Measurements from ENCODE around the gene MPG. TPM values are rescaled to one million over a fixed set of nuclear protein-coding genes. Genes with fewer than 3 reads are reported as not detected.

The MPG gene
- total and polyA plus RNA-seq, 2 of the 8 experiments (the other 6 are each of a cell fraction or from before 2014, with no cell fraction given): 37.6 to 83.7 TPM

GRCh38 chr16:106623-107324 is 28.7 kb downstream of the MPG start:
- peak; percentile 93 for FAIRE-seq
- H3K9ac ChIP-seq (replicated peaks in 1 of 4; ENCODE audit: extremely low read depth in 1 of 4, low read depth in 3 of 4, low read length in 3 of 4): no peak overlapping the region

More at GRCh38 chr16:106623-107324, 28.7 kb downstream of the MPG start:
- 52% methylated on average over 6 of the region's 6 CpGs; no CpG with 5 or more reads in 1 of the 2 experiments for WGBS, 2 experiments (ENCODE audit: extremely low coverage in 1 of 2, insufficient coverage in 1 of 2, insufficient read length in 1 of 2, insufficient replicate concordance in 2 of 2, low coverage in 1 of 2, low lambda C conversion rate in 2 of 2, missing lambda C conversion rate in 1 of 2)
- peaks cover 0 to 4% of the 10 kb centered on the region in 2 experiments for H4K20me1 ChIP-seq (replicated peaks in 1 of 2; ENCODE audit: control insufficient read depth in 1 of 2, insufficient read depth in 2 of 2, low read length in 2 of 2)
- no peak overlapping the region; the same call in 1 of the 2 replicates for H3K18ac ChIP-seq (ENCODE audit: extremely low read depth, low read length)
- H4K91ac ChIP-seq (replicated peaks; ENCODE audit: insufficient read length, low read length): no peak overlapping the region
- no peak overlapping the region for H2AK5ac ChIP-seq (ENCODE audit: low read depth, low read length)
- no peaks in the 10 kb centered on the region for H3K27me3 ChIP-seq (replicated peaks in 1 of 4; ENCODE audit: control insufficient read depth in 3 of 4, extremely low read depth in 1 of 4, insufficient read depth in 3 of 4, low read length in 3 of 4)
- no peak overlapping the region for H4K5ac ChIP-seq (ENCODE audit: insufficient read length, low read depth, low read length)
- H2BK15ac ChIP-seq (ENCODE audit: low read length): no peak overlapping the region
- TF ChIP-seq, protein P1, sequence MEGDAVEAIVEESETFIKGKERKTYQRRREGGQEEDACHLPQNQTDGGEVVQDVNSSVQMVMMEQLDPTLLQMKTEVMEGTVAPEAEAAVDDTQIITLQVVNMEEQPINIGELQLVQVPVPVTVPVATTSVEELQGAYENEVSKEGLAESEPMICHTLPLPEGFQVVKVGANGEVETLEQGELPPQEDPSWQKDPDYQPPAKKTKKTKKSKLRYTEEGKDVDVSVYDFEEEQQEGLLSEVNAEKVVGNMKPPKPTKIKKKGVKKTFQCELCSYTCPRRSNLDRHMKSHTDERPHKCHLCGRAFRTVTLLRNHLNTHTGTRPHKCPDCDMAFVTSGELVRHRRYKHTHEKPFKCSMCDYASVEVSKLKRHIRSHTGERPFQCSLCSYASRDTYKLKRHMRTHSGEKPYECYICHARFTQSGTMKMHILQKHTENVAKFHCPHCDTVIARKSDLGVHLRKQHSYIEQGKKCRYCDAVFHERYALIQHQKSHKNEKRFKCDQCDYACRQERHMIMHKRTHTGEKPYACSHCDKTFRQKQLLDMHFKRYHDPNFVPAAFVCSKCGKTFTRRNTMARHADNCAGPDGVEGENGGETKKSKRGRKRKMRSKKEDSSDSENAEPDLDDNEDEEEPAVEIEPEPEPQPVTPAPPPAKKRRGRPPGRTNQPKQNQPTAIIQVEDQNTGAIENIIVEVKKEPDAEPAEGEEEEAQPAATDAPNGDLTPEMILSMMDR (IDR thresholded peaks at IDR 0.05; ENCODE audit: control extremely low read depth in 1 of 3, insufficient read depth in 1 of 3, low read depth in 1 of 3, low read length in 3 of 3): peak; percentile 61 to 94 (median 83)
- TF ChIP-seq BCL11A (IDR thresholded peaks at IDR 0.05; ENCODE audit: low read depth in 2 of 2, low read length in 2 of 2) (no peak), CBX8 (IDR thresholded peaks at IDR 0.05; ENCODE audit: borderline replicate concordance, low read depth, low read length) (no peak), RAD21 (IDR thresholded peaks at IDR 0.05 in 1 of 2, conservative IDR thresholded peaks at IDR 0.05 in 1 of 2; ENCODE audit: low read depth in 2 of 2, low read length in 2 of 2) (peak; percentile 79), SIN3A (conservative IDR thresholded peaks at IDR 0.05 in 1 of 2, IDR thresholded peaks at IDR 0.05 in 1 of 2; ENCODE audit: low read depth in 1 of 2, low read length in 2 of 2) (0 out of 4 replicates have a peak, but pooled peaks of 1 of the 2 experiments have one; percentile 32), GABPA (IDR thresholded peaks at IDR 0.05; ENCODE audit: borderline replicate concordance, insufficient read depth, low read length) (peak; percentile 33; the same call in 1 of the 2 replicates)
- DNase-seq (ENCODE audit: low read depth in 1 of 2, low spot score in 2 of 2): peak; percentile 41 to 70
- no peaks in the 10 kb centered on the region for H3K79me2 ChIP-seq (ENCODE audit: control insufficient read depth in 1 of 2, insufficient read depth in 2 of 2, low read length in 2 of 2)
- no peak overlapping the region for H2AFZ ChIP-seq (ENCODE audit: low read length)
- H3K79me1 ChIP-seq (ENCODE audit: low read depth, low read length): no peaks in the 10 kb centered on the region
- H3K4me2 ChIP-seq (ENCODE audit: insufficient read depth in 1 of 2, low read depth in 2 of 2, low read length in 2 of 2): no peak overlapping the region
- H2BK12ac ChIP-seq (ENCODE audit: low read depth, low read length): no peak overlapping the region
- CTCF ChIA-PET (ENCODE audit: partially characterized antibody): interaction anchor here (0.6 to 5.8 kb wide), 36 partner anchors 11 to 381 kb away, joined by 3 to 80 read pairs (median 4); partner anchors contain the start of genes HBQ1, LUC7L, POLR3K and SNRNP25
- H2BK20ac ChIP-seq (ENCODE audit: low read length): no peak overlapping the region
- H3K14ac ChIP-seq (ENCODE audit: insufficient read length): no peak overlapping the region
- no peaks in the 10 kb centered on the region for H3K9me3 ChIP-seq (ENCODE audit: insufficient read depth in 2 of 2, low read depth in 1 of 2, low read length in 1 of 2)
- H3K27ac ChIP-seq (ENCODE audit: low read depth, low read length): no peak overlapping the region
- no peaks in the 10 kb centered on the region for H3K23me2 ChIP-seq (ENCODE audit: low read depth, low read length)
- no peak overlapping the region for H3K4ac ChIP-seq (replicated peaks; ENCODE audit: insufficient read length, low read depth, low read length)
- H3K23ac ChIP-seq (ENCODE audit: insufficient read length): no peak overlapping the region
- POLR2A ChIA-PET (ENCODE audit: partially characterized antibody): interaction anchor here (1.0 kb wide), 1 partner anchor 46 kb away, joined by 3 read pairs; no protein-coding TSS in a partner anchor
- H2BK5ac ChIP-seq (ENCODE audit: low read depth, low read length): no peak overlapping the region
- H3K4me1 ChIP-seq (replicated peaks in 1 of 4; ENCODE audit: control insufficient read depth in 3 of 4, insufficient read depth in 4 of 4, low read length in 3 of 4): peaks cover 0 to 1% (median 0%) of the 10 kb centered on the region in 4 experiments; a peak in 1 of 7 replicates
- H2BK120ac ChIP-seq (replicated peaks; ENCODE audit: low read depth, low read length): no peak overlapping the region
- H3K4me3 ChIP-seq (ENCODE audit: extremely low read depth in 1 of 4, insufficient read depth in 2 of 4, low read depth in 3 of 4, low read length in 4 of 4): no peak overlapping the region
- no peak overlapping the region for H4K8ac ChIP-seq (ENCODE audit: extremely low read depth, insufficient read depth, low read length)
- peaks cover 0 to 6% (median 0%) of the 10 kb centered on the region in 4 experiments; a peak in 2 of 8 replicates for H3K36me3 ChIP-seq (ENCODE audit: control insufficient read depth in 2 of 4, insufficient read depth in 4 of 4, low read length in 3 of 4)
- H3K56ac ChIP-seq (replicated peaks; ENCODE audit: insufficient read length, low read depth, low read length): no peak overlapping the region

Measured in H1 (cell line).